CD14-positive monocyte (primary cell): Measurements from ENCODE around the gene FHIT. TPM values are rescaled to one million over a fixed set of nuclear protein-coding genes. Genes with fewer than 3 reads are reported as not detected.

Experiments used
- DNase-seq, 3 donors: peaks; one replicate each; pipeline ENCODE4 v3.0.0-alpha.2; 2011 to 2022
- H2AFZ ChIP-seq: 2 replicates; pipeline ENCODE4 v1.6.0; 2012; ENCODE audit warnings: mild to moderate bottlenecking, low read depth, low read length, inconsistent platforms; ENCODE audit not compliant: insufficient read depth, poor library complexity, severe bottlenecking
- H3K27ac ChIP-seq, 2 donors: 1 replicate in 1 of 2; 2 replicates in 1 of 2; pipeline ENCODE4 v1.5.1; 2012 to 2013; ENCODE audit warnings: low read length in 2 of 2, control low read depth in 1 of 2, inconsistent platforms in 1 of 2, low read depth in 1 of 2, mild to moderate bottlenecking in 1 of 2
- H3K27me3 ChIP-seq, 2 donors: one replicate each; pipeline versions ENCODE4 v1.6.0 to v1.6.1; 2011 to 2013; ENCODE audit warnings: low read length in 2 of 2; ENCODE audit not compliant: control insufficient read depth in 2 of 2, insufficient read depth in 2 of 2
- H3K36me3 ChIP-seq, 2 donors: replicated peaks in 1 of 2; 1 replicate in 1 of 2; 2 replicates in 1 of 2; pipeline versions ENCODE4 v1.5.1 to v1.6.1; 2012 to 2013; ENCODE audit warnings: low read length in 2 of 2, control low read depth in 1 of 2, inconsistent platforms in 1 of 2, mild to moderate bottlenecking in 1 of 2; ENCODE audit not compliant: insufficient read depth in 2 of 2, control insufficient read depth in 1 of 2
- H3K4me1 ChIP-seq, 2 donors: 1 replicate in 1 of 2; 2 replicates in 1 of 2; pipeline versions ENCODE4 v1.5.1 to v1.6.1; 2012 to 2013; ENCODE audit warnings: low read length in 2 of 2, control low read depth in 1 of 2, inconsistent platforms in 1 of 2, mild to moderate bottlenecking in 1 of 2, moderate library complexity in 1 of 2; ENCODE audit not compliant: insufficient read depth in 2 of 2, control insufficient read depth in 1 of 2
- H3K4me2 ChIP-seq: replicated peaks from 2 replicates; pipeline ENCODE3; 2012; ENCODE audit warnings: low read length, moderate library complexity, mild to moderate bottlenecking; ENCODE audit not compliant: poor library complexity, severe bottlenecking; ENCODE audit errors: extremely low read depth
- H3K4me3 ChIP-seq, 3 experiments: fragments of 200-600 bp in 1 of 3; sonication (generic) in 1 of 3; replicated peaks in 1 of 3; 1 replicate in 2 of 3; 2 replicates in 1 of 3; pipeline ENCODE4 v1.5.1; 2011 to 2013; ENCODE audit warnings: low read length in 3 of 3, mild to moderate bottlenecking in 3 of 3, control low read depth in 2 of 3, low read depth in 2 of 3, inconsistent platforms in 1 of 3, moderate library complexity in 1 of 3
- H3K79me2 ChIP-seq: 2 replicates; pipeline ENCODE4 v1.6.0; 2012; ENCODE audit warnings: mild to moderate bottlenecking, control low read depth, inconsistent platforms, low read length, moderate library complexity; ENCODE audit not compliant: insufficient read depth
- H3K9ac ChIP-seq: 2 replicates; pipeline ENCODE4 v1.6.0; 2017; ENCODE audit warnings: low read length, mild to moderate bottlenecking; ENCODE audit not compliant: insufficient read depth, poor library complexity, severe bottlenecking
- H3K9me3 ChIP-seq, 2 donors: replicated peaks in 1 of 2; 1 replicate in 1 of 2; 2 replicates in 1 of 2; pipeline versions ENCODE4 v1.5.1 to v1.6.1; 2012 to 2013; ENCODE audit warnings: low read length in 2 of 2, control low read depth in 1 of 2; ENCODE audit not compliant: control insufficient read depth in 1 of 2, insufficient read depth in 1 of 2
- H4K20me1 ChIP-seq: 2 replicates; pipeline ENCODE4 v1.6.0; 2012; ENCODE audit warnings: mild to moderate bottlenecking, low read length, control low read depth, moderate library complexity; ENCODE audit not compliant: insufficient read depth
- H3K27ac Mint-ChIP-seq, 7 donors: one replicate each; pipeline ENCODE4 v1.8.0; 2020; ENCODE audit warnings: mild to moderate bottlenecking in 7 of 7, mixed read lengths in 7 of 7, moderate library complexity in 6 of 7, inconsistent platforms in 2 of 7
- H3K27me3 Mint-ChIP-seq, 3 donors: one replicate each; pipeline ENCODE4 v1.8.0; 2021 to 2022; ENCODE audit warnings: low read depth in 3 of 3, mild to moderate bottlenecking in 3 of 3, mixed read lengths in 3 of 3, moderate library complexity in 3 of 3, inconsistent platforms in 1 of 3
- H3K36me3 Mint-ChIP-seq, 2 donors: one replicate each; pipeline ENCODE4 v1.8.0; 2020; ENCODE audit warnings: mixed read lengths in 2 of 2, inconsistent platforms in 1 of 2, mild to moderate bottlenecking in 1 of 2
- H3K4me1 Mint-ChIP-seq: one replicate; pipeline ENCODE4 v1.8.0; 2020; ENCODE audit warnings: mild to moderate bottlenecking, mixed read lengths
- H3K4me3 Mint-ChIP-seq, 2 donors: one replicate each; pipeline ENCODE4 v1.8.0; 2020; ENCODE audit warnings: mild to moderate bottlenecking in 2 of 2, mixed read lengths in 2 of 2, moderate library complexity in 1 of 2
- H3K9me3 Mint-ChIP-seq, 7 donors: one replicate each; pipeline ENCODE4 v1.8.0; 2020 to 2022; ENCODE audit warnings: mixed read lengths in 7 of 7, mild to moderate bottlenecking in 6 of 7, moderate library complexity in 6 of 7, inconsistent platforms in 2 of 7
- WGBS: methylation state at CpG from one replicate; pipeline ENCODE4 v1.1.5; 2013; ENCODE audit warnings: missing lambda C conversion rate; ENCODE audit not compliant: insufficient coverage; 5-methylcytosine and 5-hydroxymethylcytosine counted together
- intact Hi-C, 2 donors: fragments of 100-400 bp; cut with micrococcal nuclease; formaldehyde crosslinking; loops; one replicate each; pipeline versions ENCODE4 v1.15.0 to v1.15.1; 2023
- polyA plus RNA-seq, 3 donors: library from polyadenylated mRNA; depleted of rRNA in 1 of 3; unstranded in 2 of 3; stranded (reverse) in 1 of 3; fragments of 300-500 nt in 2 of 3; fragments of >200 nt in 1 of 3; fragmentation: Illumina TruSeq in 2 of 3; gene quantifications; 1 replicate in 2 of 3; 2 replicates in 1 of 3; pipeline ENCODE4 v1.2.3, GENCODE V29; 2012 to 2021
- TF ChIP-seq, protein P1 (sequence below): fragments of 200-600 bp; IDR thresholded peaks from one replicate; pipeline ENCODE4 v1.8.0; 2022; ENCODE audit warnings: antibody characterized with exemption, mild to moderate bottlenecking

FHIT gene
- polyA plus RNA-seq, 3 donors, result 1.7 to 3.4 (median 3.2) TPM

DNA sequence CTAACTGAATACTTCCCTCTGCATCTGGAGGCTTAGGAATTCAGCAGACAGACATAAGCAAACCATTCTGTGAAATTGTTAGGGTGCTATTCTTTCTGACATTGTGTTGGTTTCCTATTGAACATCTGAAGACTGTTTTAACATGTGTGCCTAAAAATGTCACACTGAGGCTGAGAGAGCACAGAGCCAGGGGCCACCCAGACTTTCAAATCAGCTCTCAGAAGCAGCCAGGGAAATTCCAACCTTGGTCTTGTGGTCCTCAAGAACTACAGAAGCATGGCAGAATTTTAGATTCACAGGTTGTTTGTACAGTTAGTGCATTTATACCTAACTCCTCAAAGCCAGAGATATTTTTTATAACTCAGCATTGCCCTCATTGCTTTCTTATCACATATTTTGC, 1272.3 kb downstream of the FHIT start:
- Histone ChIP-seq H3K9ac (no peak overlapping the region), H3K79me2 (no peaks in the 10 kb centered on the region), H3K4me1 (no peaks in the 10 kb centered on the region), H3K4me3 (no peak overlapping the region), H3K27me3 (no peaks in the 10 kb centered on the region), H3K4me2 (no peak overlapping the region), H3K9me3 (no peaks in the 10 kb centered on the region), H4K20me1 (no peaks in the 10 kb centered on the region), H3K36me3 (no peaks in the 10 kb centered on the region), H2AFZ (no peak overlapping the region), H3K27ac (no peak overlapping the region)
- Mint-ChIP-seq H3K9me3 (peaks cover 0 to 4% (median 0%) of the 10 kb centered on the region in 7 donors), H3K27me3 (peaks cover 0 to 2% (median 2%) of the 10 kb centered on the region in 3 donors), H3K4me1 (no peaks in the 10 kb centered on the region), H3K36me3 (no peaks in the 10 kb centered on the region), H3K4me3 (no peak overlapping the region), H3K27ac (no peak overlapping the region)
- DNase-seq, result no peak
- intact Hi-C loops, result no loop called here
- TF ChIP-seq, protein P1, sequence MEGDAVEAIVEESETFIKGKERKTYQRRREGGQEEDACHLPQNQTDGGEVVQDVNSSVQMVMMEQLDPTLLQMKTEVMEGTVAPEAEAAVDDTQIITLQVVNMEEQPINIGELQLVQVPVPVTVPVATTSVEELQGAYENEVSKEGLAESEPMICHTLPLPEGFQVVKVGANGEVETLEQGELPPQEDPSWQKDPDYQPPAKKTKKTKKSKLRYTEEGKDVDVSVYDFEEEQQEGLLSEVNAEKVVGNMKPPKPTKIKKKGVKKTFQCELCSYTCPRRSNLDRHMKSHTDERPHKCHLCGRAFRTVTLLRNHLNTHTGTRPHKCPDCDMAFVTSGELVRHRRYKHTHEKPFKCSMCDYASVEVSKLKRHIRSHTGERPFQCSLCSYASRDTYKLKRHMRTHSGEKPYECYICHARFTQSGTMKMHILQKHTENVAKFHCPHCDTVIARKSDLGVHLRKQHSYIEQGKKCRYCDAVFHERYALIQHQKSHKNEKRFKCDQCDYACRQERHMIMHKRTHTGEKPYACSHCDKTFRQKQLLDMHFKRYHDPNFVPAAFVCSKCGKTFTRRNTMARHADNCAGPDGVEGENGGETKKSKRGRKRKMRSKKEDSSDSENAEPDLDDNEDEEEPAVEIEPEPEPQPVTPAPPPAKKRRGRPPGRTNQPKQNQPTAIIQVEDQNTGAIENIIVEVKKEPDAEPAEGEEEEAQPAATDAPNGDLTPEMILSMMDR, result no peak

DNA sequence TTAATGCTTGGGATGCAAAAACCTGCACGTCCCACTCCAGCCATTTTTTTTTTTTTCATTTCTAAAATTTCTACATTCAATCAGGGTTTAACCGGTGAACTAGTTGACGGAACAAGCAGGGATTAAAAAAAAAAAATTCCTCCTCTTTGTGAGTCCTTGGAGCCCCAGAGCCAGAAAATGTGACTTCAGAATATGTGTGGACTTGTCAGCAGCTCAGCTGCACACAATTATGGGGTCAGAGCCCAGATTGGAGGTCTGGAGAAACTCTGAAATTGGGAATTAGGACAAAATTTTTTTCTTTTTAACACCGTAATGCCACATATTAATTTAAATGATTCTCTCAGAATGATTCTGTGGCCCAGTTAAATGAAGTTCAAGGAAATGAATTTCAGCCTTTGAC, 1280.5 kb downstream of the FHIT start:
- H3K36me3 ChIP-seq, result no peaks in the 10 kb centered on the region
- WGBS, result 100% methylated on average over 1 of the region's 4 CpGs
- DNase-seq, result no peak
- no peak overlapping the region for H3K4me3 Mint-ChIP-seq
- no peaks in the 10 kb centered on the region for H3K79me2 ChIP-seq
- no peak overlapping the region for H2AFZ ChIP-seq
- no peak overlapping the region for H3K27ac ChIP-seq
- TF ChIP-seq, protein P1, result no peak
- H3K4me1 Mint-ChIP-seq, result no peaks in the 10 kb centered on the region
- H4K20me1 ChIP-seq, result no peaks in the 10 kb centered on the region
- no peak overlapping the region for H3K4me2 ChIP-seq
- no peak overlapping the region for H3K9ac ChIP-seq
- no peaks in the 10 kb centered on the region for H3K36me3 Mint-ChIP-seq
- peaks cover 0 to 9% (median 5%) of the 10 kb centered on the region in 7 donors for H3K9me3 Mint-ChIP-seq
- H3K9me3 ChIP-seq, result no peaks in the 10 kb centered on the region
- no peaks in the 10 kb centered on the region for H3K27me3 ChIP-seq
- intact Hi-C loops, result no loop called here
- H3K4me3 ChIP-seq, result no peak overlapping the region
- H3K4me1 ChIP-seq, result no peaks in the 10 kb centered on the region
- H3K27me3 Mint-ChIP-seq, result no peaks in the 10 kb centered on the region
- no peak overlapping the region for H3K27ac Mint-ChIP-seq
